Suprapubic skin (tissue), 4 donors: ENCODE results near the gene GLCCI1. TPM values are rescaled to one million over a fixed set of nuclear protein-coding genes. Genes with fewer than 3 reads are reported as not detected.

Experiments
- DNase-seq, 2 donors: peaks; one replicate each; pipeline ENCODE4 v3.0.0-alpha.2; 2019; ENCODE audit warnings: low spot score in 2 of 2
- H3K27ac ChIP-seq: fragments of 200-600 bp; sonication (generic); one replicate; pipeline ENCODE4 v1.5.1; 2019
- H3K27me3 ChIP-seq: fragments of 200-600 bp; sonication (generic); one replicate; pipeline ENCODE4 v1.5.1; 2019
- H3K36me3 ChIP-seq: fragments of 200-600 bp; sonication (generic); one replicate; pipeline ENCODE4 v1.5.1; 2019
- H3K4me1 ChIP-seq: fragments of 200-600 bp; sonication (generic); one replicate; pipeline ENCODE4 v1.5.1; 2019
- H3K4me3 ChIP-seq: fragments of 200-600 bp; sonication (generic); one replicate; pipeline ENCODE4 v1.5.1; 2019; ENCODE audit warnings: mild to moderate bottlenecking
- H3K9me3 ChIP-seq: fragments of 200-600 bp; sonication (generic); one replicate; pipeline ENCODE4 v1.5.1; 2019
- CTCF ChIP-seq, 2 donors: fragments of 200-600 bp in 1 of 2; fragments of 450-650 bp in 1 of 2; sonication (generic) in 1 of 2; IDR thresholded peaks; one replicate each; pipeline ENCODE4 v1.5.1; 2016 to 2019; ENCODE audit warnings: antibody characterized with exemption in 2 of 2, mild to moderate bottlenecking in 1 of 2, moderate library complexity in 1 of 2
- EP300 ChIP-seq: sonication (generic); formaldehyde crosslinking; IDR thresholded peaks from one replicate; pipeline ENCODE4 v1.6.1; 2017; ENCODE audit warnings: antibody characterized with exemption
- POLR2A ChIP-seq, 2 donors: fragments of 450-650 bp; IDR thresholded peaks; one replicate each; pipeline ENCODE4 v1.6.1; 2017; ENCODE audit warnings: antibody characterized with exemption in 2 of 2, mild to moderate bottlenecking in 2 of 2, moderate library complexity in 2 of 2
- POLR2AphosphoS5 ChIP-seq, 3 donors: sonication (generic); formaldehyde crosslinking; IDR thresholded peaks; one replicate each; pipeline ENCODE4 v1.6.1; 2017; ENCODE audit warnings: antibody characterized with exemption in 3 of 3
- WGBS: methylation state at CpG from one replicate; pipeline ENCODE4 v1.1.5; 2018; 5-methylcytosine and 5-hydroxymethylcytosine counted together
- total RNA-seq, 4 donors: library from RNA; depleted of rRNA; stranded (reverse); fragments of >200 nt; gene quantifications; one replicate each; pipeline ENCODE4 v1.1.0, GENCODE V29; 2016

The GLCCI1 gene
- total RNA-seq, 4 donors from 2014 or later, result 17.1 to 37.7 (median 23.6) TPM

GRCh38 chr7:7922684-7923385 is 45.8 kb upstream of the GLCCI1 start:
- Histone ChIP-seq H3K4me3 (no peak overlapping the region), H3K27ac (peak overlapping the region; percentile 31), H3K4me1 (no peaks in the 10 kb centered on the region), H3K36me3 (no peaks in the 10 kb centered on the region), H3K27me3 (no peaks in the 10 kb centered on the region), H3K9me3 (no peaks in the 10 kb centered on the region)
- TF ChIP-seq POLR2AphosphoS5 (IDR thresholded peaks at IDR 0.05), result no peak
- TF ChIP-seq EP300, result no peak
- no peak for TF ChIP-seq CTCF (IDR thresholded peaks at IDR 0.05)
- 62% methylated on average over 7 of the region's 7 CpGs for WGBS
- DNase-seq, result no peak

GRCh38 chr7:7923818-7924217 is 44.8 kb upstream of the GLCCI1 start:
- DNase-seq, result no peak
- no peaks in the 10 kb centered on the region for H3K36me3 ChIP-seq
- no peaks in the 10 kb centered on the region for H3K4me1 ChIP-seq
- H3K27me3 ChIP-seq, result no peaks in the 10 kb centered on the region
- TF ChIP-seq POLR2A (IDR thresholded peaks at IDR 0.05) (no peak), EP300 (no peak), POLR2AphosphoS5 (IDR thresholded peaks at IDR 0.05) (no peak), CTCF (IDR thresholded peaks at IDR 0.05) (no peak)
- H3K4me3 ChIP-seq, result no peak overlapping the region
- 69% methylated on average over 1 of the region's 1 CpG for WGBS
- H3K9me3 ChIP-seq, result no peaks in the 10 kb centered on the region
- no peak overlapping the region for H3K27ac ChIP-seq

- no peak for DNase-seq
- TF ChIP-seq POLR2AphosphoS5 (IDR thresholded peaks at IDR 0.05) (no peak), POLR2A (IDR thresholded peaks at IDR 0.05) (no peak), EP300 (no peak), CTCF (IDR thresholded peaks at IDR 0.05) (no peak)
- H3K36me3 ChIP-seq, result no peaks in the 10 kb centered on the region
- no peak overlapping the region for H3K27ac ChIP-seq
- no peaks in the 10 kb centered on the region for H3K4me1 ChIP-seq
- no peak overlapping the region for H3K4me3 ChIP-seq
- no peaks in the 10 kb centered on the region for H3K27me3 ChIP-seq
- H3K9me3 ChIP-seq, result no peaks in the 10 kb centered on the region
Measured at GRCh38 chr7:7924303-7924702, 44.3 kb upstream of the GLCCI1 start.

- 91% methylated on average over 2 of the region's 2 CpGs for WGBS
- no peak for DNase-seq
- Histone ChIP-seq H3K27me3 (no peaks in the 10 kb centered on the region), H3K9me3 (no peaks in the 10 kb centered on the region), H3K27ac (no peak overlapping the region), H3K36me3 (no peaks in the 10 kb centered on the region), H3K4me1 (no peaks in the 10 kb centered on the region), H3K4me3 (no peak overlapping the region)
- TF ChIP-seq POLR2AphosphoS5 (IDR thresholded peaks at IDR 0.05) (no peak), CTCF (IDR thresholded peaks at IDR 0.05) (no peak), EP300 (no peak), POLR2A (IDR thresholded peaks at IDR 0.05) (no peak)
Measured at GRCh38 chr7:7931626-7932025, 37.0 kb upstream of the GLCCI1 start.

GRCh38 chr7:7932553-7932952 is 36.0 kb upstream of the GLCCI1 start:
- Histone ChIP-seq H3K9me3 (no peaks in the 10 kb centered on the region), H3K27me3 (no peaks in the 10 kb centered on the region), H3K36me3 (no peaks in the 10 kb centered on the region), H3K27ac (no peak overlapping the region), H3K4me1 (no peaks in the 10 kb centered on the region), H3K4me3 (no peak overlapping the region)
- 98% methylated on average over 3 of the region's 3 CpGs for WGBS
- no peak for TF ChIP-seq POLR2AphosphoS5 (IDR thresholded peaks at IDR 0.05)
- no peak for TF ChIP-seq POLR2A (IDR thresholded peaks at IDR 0.05)
- no peak for TF ChIP-seq CTCF (IDR thresholded peaks at IDR 0.05)
- TF ChIP-seq EP300, result no peak
- DNase-seq, result no peak
